ENCODE results near the gene BACE1-AS.
A peak's percentile ranks its signal among the peaks of the same experiment; 100 is the strongest.

Gene BACE1-AS

DNA sequence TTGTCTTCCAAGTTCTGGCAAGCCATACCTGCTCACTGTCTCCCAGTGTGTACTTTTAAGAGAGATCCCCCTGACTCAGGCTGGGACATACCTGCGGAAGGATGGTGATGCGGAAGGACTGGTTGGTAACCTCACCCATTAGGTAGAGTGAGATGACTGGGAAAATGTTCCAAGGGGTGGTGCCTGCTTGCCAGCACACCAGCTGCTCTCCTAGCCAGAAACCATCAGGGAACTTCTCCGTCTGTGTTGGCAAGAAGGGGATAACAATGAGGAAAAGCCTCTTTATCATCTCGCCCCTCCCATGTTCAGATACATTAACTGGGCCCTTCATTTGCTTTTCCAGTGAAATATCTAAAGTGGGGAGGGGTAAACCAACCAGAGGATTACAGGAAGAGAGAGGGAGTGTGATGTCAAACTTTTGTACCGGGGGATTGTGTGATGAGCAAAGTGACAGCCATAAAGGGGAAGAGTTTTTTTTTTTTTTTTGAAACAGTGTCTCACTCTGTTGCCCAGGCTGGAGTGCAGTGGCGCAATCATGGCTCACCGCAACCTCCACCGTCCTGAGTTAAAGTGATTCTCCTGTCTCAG lies at the start of gene BACE1-AS:
TSS of gene BACE1-AS (plus strand) at position 538 of the 588 bp plus-strand sequence.
- TF ChIP-seq, protein P1, sequence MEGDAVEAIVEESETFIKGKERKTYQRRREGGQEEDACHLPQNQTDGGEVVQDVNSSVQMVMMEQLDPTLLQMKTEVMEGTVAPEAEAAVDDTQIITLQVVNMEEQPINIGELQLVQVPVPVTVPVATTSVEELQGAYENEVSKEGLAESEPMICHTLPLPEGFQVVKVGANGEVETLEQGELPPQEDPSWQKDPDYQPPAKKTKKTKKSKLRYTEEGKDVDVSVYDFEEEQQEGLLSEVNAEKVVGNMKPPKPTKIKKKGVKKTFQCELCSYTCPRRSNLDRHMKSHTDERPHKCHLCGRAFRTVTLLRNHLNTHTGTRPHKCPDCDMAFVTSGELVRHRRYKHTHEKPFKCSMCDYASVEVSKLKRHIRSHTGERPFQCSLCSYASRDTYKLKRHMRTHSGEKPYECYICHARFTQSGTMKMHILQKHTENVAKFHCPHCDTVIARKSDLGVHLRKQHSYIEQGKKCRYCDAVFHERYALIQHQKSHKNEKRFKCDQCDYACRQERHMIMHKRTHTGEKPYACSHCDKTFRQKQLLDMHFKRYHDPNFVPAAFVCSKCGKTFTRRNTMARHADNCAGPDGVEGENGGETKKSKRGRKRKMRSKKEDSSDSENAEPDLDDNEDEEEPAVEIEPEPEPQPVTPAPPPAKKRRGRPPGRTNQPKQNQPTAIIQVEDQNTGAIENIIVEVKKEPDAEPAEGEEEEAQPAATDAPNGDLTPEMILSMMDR (IDR thresholded peaks at IDR 0.05; ENCODE audit: low read depth, low read length) = no peak
- no peak for DNase-seq (ENCODE audit: low read depth, low spot score)
- in situ Hi-C loops (cut with HindIII; ENCODE audit: low sequenced_read_pairs) = no loop called here
- H3K4me3 ChIP-seq (ENCODE audit: low read depth, low read length) = no peak within 1 kb of the TSS

DNA sequence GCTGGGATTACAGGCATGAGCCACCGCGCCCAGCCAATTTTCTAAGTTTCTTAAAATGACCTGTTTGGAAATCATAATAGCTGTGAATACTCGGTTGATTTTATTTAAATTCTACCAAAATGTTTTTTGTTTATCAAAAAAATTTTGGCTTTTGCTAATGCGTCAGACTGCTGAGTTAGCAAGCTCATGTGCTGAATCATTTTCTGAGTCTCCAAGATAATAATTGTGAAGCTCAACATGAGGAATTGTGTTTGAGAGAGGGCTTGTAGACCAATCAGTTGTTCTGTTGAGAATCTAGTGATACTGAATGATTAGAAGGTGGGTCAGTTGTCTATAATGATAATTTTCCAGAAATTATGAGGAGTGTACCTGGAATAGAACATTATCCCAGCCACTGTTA lies 42.8 kb upstream of the BACE1-AS start:
- TF ChIP-seq, protein P1 (IDR thresholded peaks at IDR 0.05; ENCODE audit: low read depth, low read length) = no peak
- no peak for DNase-seq (ENCODE audit: low read depth, low spot score)
- H3K4me3 ChIP-seq (ENCODE audit: low read depth, low read length) = no peak overlapping the region
- in situ Hi-C loops (cut with HindIII; ENCODE audit: low sequenced_read_pairs) = no loop called here

DNA sequence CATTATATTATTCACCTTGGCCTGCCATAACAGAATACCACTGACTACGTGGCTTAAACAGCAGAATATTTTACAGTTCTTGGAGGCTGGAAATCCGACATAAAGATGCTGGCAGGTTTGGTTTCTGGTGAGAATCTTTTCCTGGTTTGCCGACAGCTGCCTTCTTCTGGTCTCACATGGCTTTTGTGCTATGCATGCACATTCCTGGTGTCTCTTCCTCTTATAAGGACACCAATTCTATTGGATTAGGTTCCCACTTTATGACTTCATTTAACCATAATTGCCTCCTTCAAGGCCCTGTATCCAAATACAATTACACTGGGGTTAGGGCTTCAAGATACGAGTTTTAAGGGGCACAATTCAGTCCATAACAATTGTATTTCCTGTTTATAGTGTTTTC lies 41.6 kb upstream of the BACE1-AS start:
- TF ChIP-seq, protein P1 (IDR thresholded peaks at IDR 0.05; ENCODE audit: low read depth, low read length) = no peak
- H3K4me3 ChIP-seq (ENCODE audit: low read depth, low read length) = no peak overlapping the region
- no peak for DNase-seq (ENCODE audit: low read depth, low spot score)
- in situ Hi-C loops (cut with HindIII; ENCODE audit: low sequenced_read_pairs) = no loop called here

DNA sequence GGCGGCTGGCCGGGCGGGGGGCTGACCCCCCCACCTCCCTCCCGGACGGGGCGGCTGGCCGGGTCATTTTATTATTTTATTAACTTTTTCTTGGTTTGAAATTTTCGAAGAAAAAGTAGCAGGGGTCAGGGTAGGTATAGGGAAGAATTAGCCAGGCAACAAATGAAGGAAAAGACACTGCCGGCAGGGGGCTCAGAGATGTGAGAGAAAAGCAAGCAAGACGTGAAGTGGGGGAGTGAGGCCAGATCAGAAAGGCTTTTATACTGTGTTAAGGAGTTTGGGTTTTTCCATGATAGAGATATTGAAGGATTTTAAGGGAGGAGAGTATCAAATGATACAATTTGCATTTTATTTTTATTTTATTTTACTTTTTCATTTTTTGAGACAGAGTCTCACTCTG lies 39.6 kb upstream of the BACE1-AS start:
- in situ Hi-C loops (cut with HindIII; ENCODE audit: low sequenced_read_pairs) = no loop called here
- TF ChIP-seq, protein P1 (IDR thresholded peaks at IDR 0.05; ENCODE audit: low read depth, low read length) = no peak
- DNase-seq (ENCODE audit: low read depth, low spot score) = no peak
- H3K4me3 ChIP-seq (ENCODE audit: low read depth, low read length) = no peak overlapping the region

DNA sequence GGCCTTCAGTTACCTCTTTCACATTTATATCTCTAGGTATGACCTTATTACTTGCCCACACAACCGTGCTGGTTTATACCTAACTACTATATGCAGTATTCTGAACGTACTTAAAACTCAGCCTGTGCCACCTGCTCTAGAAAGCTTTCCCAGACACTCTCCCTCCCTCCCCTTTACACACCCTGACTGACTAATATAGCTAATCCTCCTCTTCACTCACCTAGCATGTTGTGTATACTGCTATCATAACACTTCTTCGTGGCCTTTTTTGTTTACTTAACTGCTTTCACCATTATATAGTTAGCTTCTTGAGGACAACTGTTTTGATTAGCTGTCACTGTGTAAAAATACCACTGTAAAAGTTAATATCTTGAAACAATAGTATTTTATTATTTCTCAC lies 35.2 kb upstream of the BACE1-AS start:
- TF ChIP-seq, protein P1 (IDR thresholded peaks at IDR 0.05; ENCODE audit: low read depth, low read length) = no peak
- in situ Hi-C loops (cut with HindIII; ENCODE audit: low sequenced_read_pairs) = no loop called here
- DNase-seq (ENCODE audit: low read depth, low spot score) = no peak
- H3K4me3 ChIP-seq (ENCODE audit: low read depth, low read length) = no peak overlapping the region

DNA sequence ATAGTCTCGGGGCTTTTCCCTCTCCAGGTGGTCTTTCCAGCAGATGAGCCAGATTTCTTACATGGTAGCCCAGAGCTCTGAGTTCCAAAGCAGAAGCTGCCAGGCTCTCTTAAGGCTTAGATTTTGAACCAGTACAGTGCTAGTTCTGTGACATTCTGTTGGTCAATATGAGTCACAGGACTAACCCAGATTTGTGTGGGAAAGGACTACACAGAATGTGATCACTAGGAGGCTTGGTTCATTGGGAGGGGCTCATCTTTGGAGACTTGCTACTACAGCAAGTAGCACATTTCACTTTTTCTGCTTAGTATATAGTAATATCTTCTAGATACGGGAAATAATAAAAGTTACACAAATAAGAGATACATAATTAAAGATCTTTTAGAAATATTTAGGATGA lies 34.6 kb upstream of the BACE1-AS start:
- no peak overlapping the region for H3K4me3 ChIP-seq (ENCODE audit: low read depth, low read length)
- peak; percentile 50 for DNase-seq (ENCODE audit: low read depth, low spot score)
- TF ChIP-seq, protein P1 (IDR thresholded peaks at IDR 0.05; ENCODE audit: low read depth, low read length) = no peak
- in situ Hi-C loops (cut with HindIII; ENCODE audit: low sequenced_read_pairs) = no loop called here

Measured in astrocyte of the spinal cord (primary cell).